Purkinje cell (primary cell): ENCODE results near the gene HPCAL4. TPM values are rescaled to one million over a fixed set of nuclear protein-coding genes. Genes with fewer than 3 reads are reported as not detected.

Experiments used
- polyA plus RNA-seq: library from polyadenylated mRNA; unstranded; fragments of >200 nt; fragmentation: Nextera tagmentation; gene quantifications from 2 replicates; pipeline ENCODE4 v1.2.1, GENCODE V29; 2014

HPCAL4 gene
- 1.7 and 5.2 TPM in 2 replicates for polyA plus RNA-seq

GRCh38 chr1:39691383-39692151 lies at the start of gene HPCAL4:
Gene HPCAL4, minus strand, starts transcription at chr1:39691433. Its CDS starts 6,830 bp downstream, at chr1:39684603.

GRCh38 chr1:39738622-39739366 lies 47.6 kb upstream of the HPCAL4 start, which contains the start of gene PPIE:
Gene PPIE, plus strand, starts transcription at chr1:39738882. Its CDS starts 19 bp downstream, at chr1:39738901.

DNA sequence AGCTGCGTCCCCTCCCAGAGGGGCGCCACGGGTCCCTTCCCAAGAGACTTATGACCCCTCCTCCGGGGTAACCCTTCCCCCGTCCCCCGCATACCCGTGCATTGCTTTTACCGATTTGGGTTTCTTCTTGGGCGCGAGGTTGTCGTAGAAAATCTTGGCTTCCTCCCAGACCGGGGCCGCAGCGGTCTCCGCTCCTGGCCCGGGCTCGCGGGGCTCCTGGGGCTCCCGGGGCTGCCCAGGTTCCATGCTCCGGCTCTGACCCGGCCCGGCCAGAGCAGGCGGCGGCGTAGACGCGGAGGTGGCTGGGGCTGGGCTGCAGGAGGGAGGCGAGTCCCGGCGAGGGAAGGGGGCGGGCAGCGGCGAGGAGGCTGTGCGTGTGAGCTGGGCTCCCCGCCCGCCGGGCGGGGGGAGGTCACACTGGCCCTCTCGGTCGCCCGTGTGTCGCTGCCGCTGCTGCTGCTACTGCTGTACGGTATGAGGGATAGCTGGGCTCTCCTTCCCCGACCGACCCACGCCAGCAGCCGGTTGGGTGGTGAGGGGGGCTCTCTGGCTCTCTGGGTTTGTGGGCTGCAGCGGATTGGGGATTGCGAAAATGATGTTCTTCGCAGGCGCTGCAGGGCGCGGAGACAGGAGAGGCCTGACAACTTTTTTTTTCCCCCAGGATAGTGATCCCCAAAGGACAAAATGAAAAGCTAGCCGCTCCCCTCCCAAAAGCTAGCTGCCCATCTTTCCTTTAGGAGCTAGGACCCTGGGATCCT lies 19.3 kb downstream of the HPCAL4 start, which contains the start of gene NT5C1A:
Gene NT5C1A, minus strand, starts transcription at position 315 of the 758 bp plus-strand sequence. Its CDS starts 69 bp downstream, at position 246.

GRCh38 chr1:39639305-39640130 lies 51.7 kb downstream of the HPCAL4 start, which contains the start of gene HEYL:
Gene HEYL, minus strand, starts transcription at chr1:39639643. Its CDS starts 18 bp downstream, at chr1:39639625.

Other genes starting within 250 kb of the HPCAL4 start
- gene BMP8A, start 199.8 kb downstream of the HPCAL4 start, polyA plus RNA-seq: not detected in 2 replicates
- gene PABPC4, start 114.6 kb downstream of the HPCAL4 start, polyA plus RNA-seq: 9.6 and 38.2 TPM in 2 replicates
- not detected in 2 replicates for gene HEYL, start 51.8 kb downstream of the HPCAL4 start, polyA plus RNA-seq
- not detected in 2 replicates for gene NT5C1A, start 19.3 kb downstream of the HPCAL4 start, polyA plus RNA-seq
- 33.6 and 61.4 TPM in 2 replicates for gene PPIE, start 47.4 kb upstream of the HPCAL4 start, polyA plus RNA-seq
- not detected in 2 replicates for gene OXCT2, start 79.9 kb upstream of the HPCAL4 start, polyA plus RNA-seq
- not detected in 2 replicates for gene BMP8B, start 97.4 kb upstream of the HPCAL4 start, polyA plus RNA-seq
- gene TRIT1, start 192.1 kb upstream of the HPCAL4 start, polyA plus RNA-seq: 8.1 and 9.9 TPM in 2 replicates
- not detected in 2 replicates for gene MYCL, start 210.5 kb upstream of the HPCAL4 start, polyA plus RNA-seq